HepG2 (cell line): ENCODE data around the gene TAF5. TPM values are rescaled to one million over a fixed set of nuclear protein-coding genes. Genes with fewer than 3 reads are reported as not detected.

Source experiments
- HHEX ChIP-seq: IDR thresholded peaks from 2 replicates; pipeline ENCODE4 v1.6.1; 2016; ENCODE audit warnings: control low read depth
- KLF6 ChIP-seq: IDR thresholded peaks from 2 replicates; pipeline ENCODE4 v1.8.0; 2016; ENCODE audit warnings: missing biosample characterization, missing genetic modification reagents
- MED13 ChIP-seq: sonication (generic); formaldehyde crosslinking; IDR thresholded peaks from 2 replicates; pipeline ENCODE4 v1.5.0; 2020; ENCODE audit warnings: missing genetic modification reagents
- MEIS1 ChIP-seq: sonication (generic); formaldehyde crosslinking; IDR thresholded peaks from 2 replicates; pipeline ENCODE4 v1.9.0; 2021; ENCODE audit warnings: mild to moderate bottlenecking, missing genetic modification reagents, moderate library complexity, borderline replicate concordance
- NFYB ChIP-seq: sonication (generic); formaldehyde crosslinking; IDR thresholded peaks from 2 replicates; pipeline ENCODE4 v1.4.0; 2020; ENCODE audit warnings: missing genetic modification reagents
- RARA ChIP-seq: IDR thresholded peaks from 2 replicates; pipeline ENCODE4 v1.6.1; 2016; ENCODE audit warnings: missing genetic modification reagents, missing compliant biosample characterization
- SETDB1 ChIP-seq: sonication (generic); formaldehyde crosslinking; IDR thresholded peaks from 2 replicates; pipeline ENCODE4 v1.5.1; 2020; ENCODE audit warnings: missing genetic modification reagents, mild to moderate bottlenecking, borderline replicate concordance
- SMAD9 ChIP-seq: sonication (generic); formaldehyde crosslinking; IDR thresholded peaks from 2 replicates; pipeline ENCODE4 v1.5.1; 2020; ENCODE audit warnings: mild to moderate bottlenecking, missing genetic modification reagents
- SMC3 ChIP-seq: IDR thresholded peaks from 2 replicates; pipeline ENCODE4 v1.6.1; 2011; ENCODE audit warnings: low read length, improper control_type of control experiment
- SP2 ChIP-seq: sonication (generic); formaldehyde crosslinking; IDR thresholded peaks from 2 replicates; pipeline ENCODE4 v1.5.1; 2020; ENCODE audit warnings: mild to moderate bottlenecking, missing genetic modification reagents
- SSRP1 ChIP-seq: IDR thresholded peaks from 2 replicates; pipeline ENCODE4 v1.6.1; 2016; ENCODE audit warnings: control low read depth
- TAF1 ChIP-seq: sonication (generic); formaldehyde crosslinking; IDR thresholded peaks from 2 replicates; pipeline ENCODE4 v1.4.0; 2020; ENCODE audit warnings: missing genetic modification reagents
- TBP ChIP-seq: sonication (generic); formaldehyde crosslinking; IDR thresholded peaks from 2 replicates; pipeline ENCODE4 v1.5.0; 2020; ENCODE audit warnings: missing genetic modification reagents
- ZNF343 ChIP-seq: sonication (generic); formaldehyde crosslinking; IDR thresholded peaks from 2 replicates; pipeline ENCODE4 v1.4.0; 2020; ENCODE audit warnings: mild to moderate bottlenecking, missing genetic modification reagents
- ZNF570 ChIP-seq: sonication (generic); formaldehyde crosslinking; IDR thresholded peaks from 2 replicates; pipeline ENCODE4 v1.4.0; 2020; ENCODE audit warnings: mild to moderate bottlenecking, missing genetic modification reagents, borderline replicate concordance
- ZNF589 ChIP-seq: sonication (generic); formaldehyde crosslinking; conservative IDR thresholded peaks from 2 replicates; pipeline ENCODE4 v1.8.0; 2022; ENCODE audit warnings: mild to moderate bottlenecking, moderate library complexity, missing genetic modification reagents
- ZNF607 ChIP-seq: sonication (generic); formaldehyde crosslinking; IDR thresholded peaks from 2 replicates; pipeline ENCODE4 v1.5.1; 2020; ENCODE audit warnings: missing genetic modification reagents, mild to moderate bottlenecking, borderline replicate concordance
- polyA plus RNA-seq, 8 experiments: library from polyadenylated mRNA; depleted of rRNA in 3 of 8; stranded (reverse) in 7 of 8; unstranded in 1 of 8; fragments of >200 nt; fragmentation: Illumina TruSeq in 4 of 8; extraction: Trizol in 4 of 8; gene quantifications; 2 replicates each; pipeline versions ENCODE4 v1.2.1 to v1.2.3, GENCODE V29; 2011 to 2016; ENCODE audit warnings: low read depth in 4 of 8, missing spikeins in 1 of 8, mixed read lengths in 1 of 8; ENCODE audit not compliant: insufficient read depth in 1 of 8
- total RNA-seq, 5 experiments: library from RNA; depleted of rRNA; stranded (reverse); fragments of >200 nt; fragmentation: Illumina TruSeq; extraction: Trizol; gene quantifications; 2 replicates each; pipeline ENCODE4 v1.2.3, GENCODE V29; 2016; ENCODE audit warnings: low read depth in 1 of 5
- TF ChIP-seq, protein P1 (sequence below): IDR thresholded peaks from 2 replicates; pipeline ENCODE4 v1.6.1; 2016; ENCODE audit warnings: low read depth
- TF ChIP-seq, protein P2 (sequence below): sonication (generic); formaldehyde crosslinking; IDR thresholded peaks from 2 replicates; pipeline ENCODE4 v1.4.0; 2020; ENCODE audit warnings: missing genetic modification reagents
- TF ChIP-seq, protein P3 (sequence below): IDR thresholded peaks from 2 replicates; pipeline ENCODE4 v1.6.1; 2016; ENCODE audit warnings: missing compliant biosample characterization, missing genetic modification reagents, borderline replicate concordance
- TF ChIP-seq, protein P4 (sequence below): IDR thresholded peaks from 2 replicates; pipeline ENCODE4 v1.6.1; 2016; ENCODE audit warnings: missing genetic modification reagents, missing compliant biosample characterization
- TF ChIP-seq, protein P5 (sequence below): sonication (generic); formaldehyde crosslinking; IDR thresholded peaks from 2 replicates; pipeline ENCODE4 v1.4.0; 2020; ENCODE audit warnings: missing genetic modification reagents

TAF5 gene
- total and polyA plus RNA-seq, 2 of the 13 experiments (the other 11 are each of a cell fraction or from before 2014, with no cell fraction given) = 3.8 to 8.7 TPM

DNA sequence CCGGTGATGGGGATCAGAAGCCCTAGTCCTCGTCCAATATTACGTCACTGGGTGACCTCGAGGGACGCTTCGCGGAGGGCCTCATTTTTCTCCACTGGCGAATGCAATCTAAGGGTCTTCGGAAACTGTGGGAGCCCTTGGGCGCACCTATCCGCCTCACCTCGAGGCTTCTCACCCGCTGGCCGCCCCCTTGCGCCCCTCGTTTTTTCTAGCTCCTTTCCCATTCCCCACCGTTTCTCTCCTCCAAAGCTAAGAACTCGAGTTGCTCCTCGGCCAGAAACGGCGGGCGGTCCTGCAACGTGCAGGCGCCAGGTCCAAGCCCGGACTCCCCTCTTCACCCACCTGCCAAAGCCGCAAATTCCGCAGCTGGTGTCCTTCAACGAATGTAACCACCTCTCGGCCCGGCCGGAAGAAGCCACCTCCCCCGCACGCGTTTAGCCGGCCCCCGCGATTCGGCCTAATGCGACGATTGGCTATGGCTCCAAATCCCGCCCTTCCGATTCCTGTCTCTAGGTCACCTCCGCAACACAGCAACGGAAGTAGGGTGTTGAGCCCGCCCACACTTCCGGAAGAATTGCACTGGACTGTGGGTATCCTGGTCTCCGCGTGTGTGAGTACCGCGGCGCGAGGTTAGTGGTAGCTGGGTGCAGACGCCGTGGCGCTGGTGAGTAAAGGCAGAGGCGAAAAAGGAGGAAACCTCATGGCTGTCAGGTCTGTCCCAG is 28.5 kb downstream of the TAF5 start, which contains the start of the genes ATP5MK and PDCD11 (continued):
- no peak for TF ChIP-seq SMAD9 (CRISPR knock-in tag)
- TF ChIP-seq, protein P1, sequence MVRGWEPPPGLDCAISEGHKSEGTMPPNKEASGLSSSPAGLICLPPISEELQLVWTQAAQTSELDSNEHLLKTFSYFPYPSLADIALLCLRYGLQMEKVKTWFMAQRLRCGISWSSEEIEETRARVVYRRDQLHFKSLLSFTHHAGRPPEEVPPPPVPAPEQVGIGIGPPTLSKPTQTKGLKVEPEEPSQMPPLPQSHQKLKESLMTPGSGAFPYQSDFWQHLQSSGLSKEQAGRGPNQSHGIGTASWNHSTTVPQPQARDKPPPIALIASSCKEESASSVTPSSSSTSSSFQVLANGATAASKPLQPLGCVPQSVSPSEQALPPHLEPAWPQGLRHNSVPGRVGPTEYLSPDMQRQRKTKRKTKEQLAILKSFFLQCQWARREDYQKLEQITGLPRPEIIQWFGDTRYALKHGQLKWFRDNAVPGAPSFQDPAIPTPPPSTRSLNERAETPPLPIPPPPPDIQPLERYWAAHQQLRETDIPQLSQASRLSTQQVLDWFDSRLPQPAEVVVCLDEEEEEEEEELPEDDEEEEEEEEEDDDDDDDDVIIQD (CRISPR knock-in tag) = peak; percentile 57
- TF ChIP-seq KLF6 (CRISPR knock-in tag) = peak; percentile 96
- TF ChIP-seq ZNF343 (CRISPR knock-in tag) = no peak
- TF ChIP-seq, protein P2, sequence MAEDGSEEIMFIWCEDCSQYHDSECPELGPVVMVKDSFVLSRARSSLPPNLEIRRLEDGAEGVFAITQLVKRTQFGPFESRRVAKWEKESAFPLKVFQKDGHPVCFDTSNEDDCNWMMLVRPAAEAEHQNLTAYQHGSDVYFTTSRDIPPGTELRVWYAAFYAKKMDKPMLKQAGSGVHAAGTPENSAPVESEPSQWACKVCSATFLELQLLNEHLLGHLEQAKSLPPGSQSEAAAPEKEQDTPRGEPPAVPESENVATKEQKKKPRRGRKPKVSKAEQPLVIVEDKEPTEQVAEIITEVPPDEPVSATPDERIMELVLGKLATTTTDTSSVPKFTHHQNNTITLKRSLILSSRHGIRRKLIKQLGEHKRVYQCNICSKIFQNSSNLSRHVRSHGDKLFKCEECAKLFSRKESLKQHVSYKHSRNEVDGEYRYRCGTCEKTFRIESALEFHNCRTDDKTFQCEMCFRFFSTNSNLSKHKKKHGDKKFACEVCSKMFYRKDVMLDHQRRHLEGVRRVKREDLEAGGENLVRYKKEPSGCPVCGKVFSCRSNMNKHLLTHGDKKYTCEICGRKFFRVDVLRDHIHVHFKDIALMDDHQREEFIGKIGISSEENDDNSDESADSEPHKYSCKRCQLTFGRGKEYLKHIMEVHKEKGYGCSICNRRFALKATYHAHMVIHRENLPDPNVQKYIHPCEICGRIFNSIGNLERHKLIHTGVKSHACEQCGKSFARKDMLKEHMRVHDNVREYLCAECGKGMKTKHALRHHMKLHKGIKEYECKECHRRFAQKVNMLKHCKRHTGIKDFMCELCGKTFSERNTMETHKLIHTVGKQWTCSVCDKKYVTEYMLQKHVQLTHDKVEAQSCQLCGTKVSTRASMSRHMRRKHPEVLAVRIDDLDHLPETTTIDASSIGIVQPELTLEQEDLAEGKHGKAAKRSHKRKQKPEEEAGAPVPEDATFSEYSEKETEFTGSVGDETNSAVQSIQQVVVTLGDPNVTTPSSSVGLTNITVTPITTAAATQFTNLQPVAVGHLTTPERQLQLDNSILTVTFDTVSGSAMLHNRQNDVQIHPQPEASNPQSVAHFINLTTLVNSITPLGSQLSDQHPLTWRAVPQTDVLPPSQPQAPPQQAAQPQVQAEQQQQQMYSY (CRISPR knock-in tag) = no peak
- TF ChIP-seq NFYB = peak; percentile 95
- no peak for TF ChIP-seq SETDB1 (CRISPR knock-in tag)
- peak; percentile 91 for TF ChIP-seq TAF1 (CRISPR knock-in tag)
- no peak for TF ChIP-seq SMC3
- no peak for TF ChIP-seq TBP (CRISPR knock-in tag)
- TF ChIP-seq, protein P3, sequence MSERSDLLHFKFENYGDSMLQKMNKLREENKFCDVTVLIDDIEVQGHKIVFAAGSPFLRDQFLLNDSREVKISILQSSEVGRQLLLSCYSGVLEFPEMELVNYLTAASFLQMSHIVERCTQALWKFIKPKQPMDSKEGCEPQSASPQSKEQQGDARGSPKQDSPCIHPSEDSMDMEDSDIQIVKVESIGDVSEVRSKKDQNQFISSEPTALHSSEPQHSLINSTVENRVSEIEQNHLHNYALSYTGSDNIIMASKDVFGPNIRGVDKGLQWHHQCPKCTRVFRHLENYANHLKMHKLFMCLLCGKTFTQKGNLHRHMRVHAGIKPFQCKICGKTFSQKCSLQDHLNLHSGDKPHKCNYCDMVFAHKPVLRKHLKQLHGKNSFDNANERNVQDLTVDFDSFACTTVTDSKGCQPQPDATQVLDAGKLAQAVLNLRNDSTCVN (CRISPR knock-in tag) = peak; percentile 78
- TF ChIP-seq, protein P4, sequence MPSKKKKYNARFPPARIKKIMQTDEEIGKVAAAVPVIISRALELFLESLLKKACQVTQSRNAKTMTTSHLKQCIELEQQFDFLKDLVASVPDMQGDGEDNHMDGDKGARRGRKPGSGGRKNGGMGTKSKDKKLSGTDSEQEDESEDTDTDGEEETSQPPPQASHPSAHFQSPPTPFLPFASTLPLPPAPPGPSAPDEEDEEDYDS (CRISPR knock-in tag) = peak; percentile 82
- TF ChIP-seq ZNF589 (CRISPR knock-in tag) = peak; percentile 83; the same call in 1 of the 2 replicates
- TF ChIP-seq SSRP1 (CRISPR knock-in tag) = no peak
- TF ChIP-seq ZNF570 = no peak
- 0 out of 2 replicates have a peak, but pooled peaks have one; percentile 26 for TF ChIP-seq RARA (CRISPR knock-in tag)
- TF ChIP-seq MED13 (CRISPR knock-in tag) = 0 out of 2 replicates have a peak, but pooled peaks have one; percentile 24
- peak; percentile 18; the same call in 1 of the 2 replicates for TF ChIP-seq ZNF607 (CRISPR knock-in tag)
- TF ChIP-seq HHEX = no peak
- TF ChIP-seq, protein P5, sequence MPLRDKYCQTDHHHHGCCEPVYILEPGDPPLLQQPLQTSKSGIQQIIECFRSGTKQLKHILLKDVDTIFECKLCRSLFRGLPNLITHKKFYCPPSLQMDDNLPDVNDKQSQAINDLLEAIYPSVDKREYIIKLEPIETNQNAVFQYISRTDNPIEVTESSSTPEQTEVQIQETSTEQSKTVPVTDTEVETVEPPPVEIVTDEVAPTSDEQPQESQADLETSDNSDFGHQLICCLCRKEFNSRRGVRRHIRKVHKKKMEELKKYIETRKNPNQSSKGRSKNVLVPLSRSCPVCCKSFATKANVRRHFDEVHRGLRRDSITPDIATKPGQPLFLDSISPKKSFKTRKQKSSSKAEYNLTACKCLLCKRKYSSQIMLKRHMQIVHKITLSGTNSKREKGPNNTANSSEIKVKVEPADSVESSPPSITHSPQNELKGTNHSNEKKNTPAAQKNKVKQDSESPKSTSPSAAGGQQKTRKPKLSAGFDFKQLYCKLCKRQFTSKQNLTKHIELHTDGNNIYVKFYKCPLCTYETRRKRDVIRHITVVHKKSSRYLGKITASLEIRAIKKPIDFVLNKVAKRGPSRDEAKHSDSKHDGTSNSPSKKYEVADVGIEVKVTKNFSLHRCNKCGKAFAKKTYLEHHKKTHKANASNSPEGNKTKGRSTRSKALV (CRISPR knock-in tag) = peak; percentile 73; the same call in 1 of the 2 replicates
- peak; percentile 96 for TF ChIP-seq SP2 (CRISPR knock-in tag)
- TF ChIP-seq MEIS1 (CRISPR knock-in tag) = no peak; the same call in 1 of the 2 replicates
